HG02870 (cell line): ENCODE measurements around the gene NUDT13.

Experiments used
- ATAC-seq: cut with Tn5 transposase; IDR thresholded peaks from one replicate; pipeline ENCODE4 v1.9.1; 2021; ENCODE audit warnings: mild to moderate bottlenecking, moderate library complexity; ENCODE audit not compliant: unreplicated experiment

The NUDT13 gene

DNA sequence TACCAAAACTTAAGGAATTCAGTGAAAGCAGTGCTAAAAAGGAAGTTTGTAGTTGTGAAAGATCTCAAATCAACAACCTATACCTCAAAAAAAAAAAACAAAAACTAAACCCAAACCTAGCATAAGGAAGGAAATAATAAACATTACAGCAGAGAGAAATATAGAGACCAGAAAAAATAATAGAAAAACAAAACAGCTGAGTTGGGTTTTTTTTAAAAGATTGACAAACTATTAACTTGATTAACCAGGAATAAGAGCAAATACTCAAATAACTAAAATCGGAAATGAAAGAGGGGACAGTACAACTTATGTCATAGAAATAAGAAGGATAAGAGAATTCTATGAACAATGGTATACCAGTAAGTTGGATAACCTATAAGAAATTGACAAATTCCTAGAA is 50.8 kb downstream of the NUDT13 start:
- no peak for ATAC-seq

DNA sequence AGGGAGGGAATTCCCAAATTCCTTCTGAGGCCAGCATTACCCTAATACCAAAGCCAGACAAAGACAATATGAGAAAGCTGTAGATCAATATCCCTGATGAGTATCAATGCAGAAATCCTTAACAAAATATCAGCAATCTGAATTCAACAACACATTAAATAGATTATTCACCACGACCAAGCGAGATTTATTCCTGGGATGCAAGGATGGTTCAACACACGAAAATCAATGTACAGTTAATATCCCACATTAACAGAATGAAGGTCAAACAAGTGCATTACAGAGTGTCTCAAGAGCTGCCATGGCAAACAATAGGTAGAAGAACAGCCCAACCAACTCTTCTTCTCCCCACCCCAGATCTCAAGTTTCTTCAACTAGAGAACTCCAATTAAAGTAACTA is 51.4 kb downstream of the NUDT13 start:
- no peak for ATAC-seq

DNA sequence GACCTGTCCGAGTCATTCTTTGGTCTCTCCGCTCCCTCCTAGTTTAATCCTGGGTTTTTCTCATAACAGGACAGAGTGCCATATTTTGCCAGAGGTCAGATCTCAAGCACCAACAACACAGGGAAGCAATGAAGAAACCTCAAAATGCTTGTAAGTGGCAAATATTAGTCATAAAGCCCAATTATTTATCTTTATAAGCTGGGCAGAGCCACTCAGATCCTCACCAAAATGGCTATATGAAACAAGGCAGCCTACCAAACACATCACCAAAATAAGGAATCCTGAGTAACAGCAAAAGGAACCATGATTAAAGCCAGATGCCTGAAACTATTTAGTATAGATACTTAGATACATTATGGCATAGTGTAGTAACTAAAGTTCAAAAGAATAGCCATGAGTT is 52.8 kb downstream of the NUDT13 start:
- ATAC-seq: no peak

DNA sequence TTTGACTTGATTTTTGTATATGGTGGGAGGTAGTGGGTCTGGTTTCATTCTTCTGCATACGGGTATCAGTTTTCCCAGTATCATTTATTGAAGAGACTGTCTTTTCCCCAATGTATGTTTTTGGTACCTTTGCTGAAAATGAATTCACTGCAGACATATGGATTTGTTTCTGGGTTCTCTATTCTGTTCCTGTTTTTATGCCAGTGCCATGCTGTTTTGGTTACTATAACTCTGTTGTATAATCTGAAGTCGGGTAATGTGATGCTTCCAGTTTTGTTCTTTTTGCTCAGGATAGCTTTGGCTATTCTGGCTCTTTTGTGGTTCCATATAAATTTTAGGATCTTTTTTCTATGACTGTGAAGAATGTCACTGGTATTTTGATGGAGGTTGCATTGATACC is 56.7 kb downstream of the NUDT13 start:
- no peak for ATAC-seq

DNA sequence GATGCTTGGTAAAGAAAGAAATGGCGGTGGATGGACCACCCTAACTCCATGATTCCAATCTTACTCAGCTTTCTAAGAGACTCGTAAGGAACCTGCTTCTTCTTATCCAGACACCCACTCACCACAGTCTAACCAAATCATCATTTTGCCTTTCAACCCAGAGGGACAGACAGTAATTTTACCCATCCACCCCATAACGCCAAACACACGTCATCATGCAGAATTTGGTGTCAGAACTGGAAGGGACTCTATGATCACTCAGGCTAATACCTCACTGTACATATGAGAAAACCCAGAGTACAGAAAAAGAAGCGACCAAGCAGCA is 57.2 kb downstream of the NUDT13 start:
- ATAC-seq: no peak

DNA sequence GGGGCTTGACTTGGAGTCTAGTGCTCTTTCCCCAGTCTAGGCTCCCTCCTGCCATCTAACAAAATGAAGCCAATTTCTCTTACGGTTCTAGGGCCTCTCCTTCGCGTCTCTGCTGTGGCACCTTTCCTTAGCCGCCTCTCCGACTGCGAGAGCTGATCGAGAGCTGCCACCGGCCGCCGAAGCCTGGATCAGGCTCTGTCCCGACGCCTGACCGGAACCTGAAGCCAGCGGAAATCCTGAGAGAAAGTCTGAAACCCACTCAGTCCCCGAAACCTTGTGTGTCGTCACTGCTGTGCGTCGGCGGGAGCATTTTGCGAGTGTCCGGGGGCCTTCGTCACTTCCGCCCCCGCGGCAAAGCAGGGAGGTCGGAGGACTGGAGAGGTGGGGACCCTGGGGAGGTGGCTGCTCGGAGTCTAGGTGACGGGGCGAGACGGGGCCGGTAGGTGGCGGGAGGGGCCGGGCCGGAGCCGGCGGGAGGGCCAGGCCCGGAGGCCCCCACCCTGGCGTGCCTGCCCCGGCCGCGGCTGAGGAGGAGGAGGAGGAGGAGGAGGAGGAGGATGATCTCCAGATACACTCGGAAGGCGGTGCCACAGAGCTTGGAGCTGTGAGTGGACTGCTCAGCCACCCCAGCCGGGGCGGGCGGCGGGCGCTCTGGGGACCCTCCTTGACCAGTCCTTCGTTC is 57.7 kb downstream of the NUDT13 start, which contains the start of the genes ECD and FAM149B1:
TSS of gene ECD (minus strand) at position 226 of the 682 bp plus-strand sequence. CDS start 4,071 bp downstream, outside the sequence.
TSS of gene FAM149B1 (plus strand) at position 337 of the 682 bp plus-strand sequence. CDS start at position 558, 221 bp downstream.
- ATAC-seq: peak; percentile 93

DNA sequence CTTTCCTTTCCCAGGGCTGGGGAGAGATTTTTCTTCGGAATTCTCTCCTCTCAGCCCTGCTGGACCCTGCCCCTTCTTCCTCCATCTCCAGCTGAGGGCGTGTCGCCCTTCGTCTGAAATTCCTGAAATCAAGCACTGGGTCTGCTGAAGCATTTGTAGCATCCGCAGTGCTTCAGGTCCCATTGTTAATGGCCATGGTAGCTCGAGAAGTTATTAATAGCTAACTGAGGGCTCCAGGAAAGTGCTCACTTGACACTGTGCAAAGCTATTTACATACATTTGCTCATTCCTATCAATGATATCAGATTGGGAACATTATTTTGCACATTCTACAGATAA is 58.2 kb downstream of the NUDT13 start:
- peak; percentile 2 for ATAC-seq

DNA sequence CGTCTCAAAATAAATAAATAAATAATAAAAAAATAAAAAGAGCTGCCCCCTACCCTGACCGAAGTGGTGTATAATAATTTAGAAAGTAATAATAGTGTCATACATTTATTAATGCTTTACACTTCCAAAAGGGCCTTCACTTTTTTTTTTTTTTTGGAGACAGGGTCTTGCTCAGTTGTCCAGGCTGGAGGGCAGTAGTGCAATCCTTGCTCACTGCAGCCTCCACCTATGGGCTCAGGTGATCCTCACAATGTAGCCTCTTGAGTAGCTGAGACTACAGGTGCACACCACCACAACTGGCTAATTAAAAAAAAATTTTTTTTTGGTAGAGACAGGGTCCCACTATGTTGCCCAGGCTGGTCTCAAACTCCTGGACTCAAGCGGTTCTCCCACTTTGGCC is 59.1 kb downstream of the NUDT13 start:
- no peak for ATAC-seq

DNA sequence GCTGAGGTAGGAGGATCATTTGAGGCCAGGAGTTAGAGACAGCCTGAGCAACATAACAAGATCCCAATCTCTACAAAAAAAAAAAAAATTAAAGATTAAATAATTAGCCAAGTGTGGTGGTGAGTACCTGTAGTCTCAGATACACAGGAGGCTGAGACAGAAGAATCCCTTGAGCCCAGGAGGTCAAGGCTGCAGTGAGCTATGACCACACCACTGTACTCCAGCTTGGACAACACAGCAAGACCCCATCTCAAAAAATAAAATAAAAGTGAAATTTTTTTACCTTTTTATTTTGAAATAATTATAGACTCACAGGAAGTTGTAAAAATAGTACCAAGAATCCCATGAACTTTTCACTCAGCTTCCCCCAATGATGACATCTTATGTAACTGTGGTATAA is 62.6 kb downstream of the NUDT13 start:
- ATAC-seq: no peak

DNA sequence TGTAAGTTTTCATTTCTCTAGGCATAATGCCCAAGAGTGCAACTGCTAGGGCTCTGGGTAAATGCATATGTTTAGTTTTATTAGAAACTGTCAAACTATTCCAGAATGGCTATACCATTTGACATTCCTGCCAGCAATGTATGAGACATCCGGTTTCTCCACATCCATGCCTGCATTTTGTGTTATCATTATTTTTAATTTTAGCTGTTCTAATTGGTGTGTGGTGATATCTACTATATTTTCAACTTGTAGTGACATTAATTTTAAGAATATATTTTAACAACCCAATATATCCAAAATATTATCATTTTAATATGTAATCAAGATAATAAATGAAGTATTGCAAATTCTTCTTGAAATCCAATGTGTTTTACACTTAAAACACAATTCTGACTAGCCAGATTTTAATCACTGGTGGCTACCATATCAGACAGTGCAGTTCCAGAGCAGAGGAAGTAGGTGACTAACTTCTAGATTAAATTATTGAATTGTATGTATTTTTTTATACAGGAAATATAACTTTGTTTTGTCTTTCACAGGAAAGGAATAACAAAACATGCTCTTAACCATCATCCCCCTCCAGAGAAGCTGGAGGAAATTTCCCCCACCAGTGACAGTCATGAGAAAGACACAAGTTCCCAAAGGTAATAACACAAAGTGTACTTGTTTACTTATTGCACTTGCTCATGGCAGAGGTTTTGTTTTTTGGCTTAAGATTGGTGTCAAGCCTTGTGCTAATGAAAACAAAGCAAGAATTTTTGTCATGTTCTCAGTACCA is 64.1 kb downstream of the NUDT13 start:
- ATAC-seq: no peak
